Inferior parietal cortex (tissue), 1 donor: Measurements from ENCODE around the gene CLEC10A.
"Not testable (repeated sequence)": the region's sequence is repeated elsewhere in the genome, so short reads cannot be mapped to it uniquely, and the experiment has no call there.

Experiments used
- DNase-seq: peaks from one replicate; pipeline ENCODE4 v3.0.0-alpha.2; 2016; ENCODE audit errors: extremely low spot score

CLEC10A gene

GRCh38 chr17:7079581-7080455 is at the start of gene CLEC10A:
TSS of gene CLEC10A (minus strand) at chr17:7080251. CDS start at chr17:7078812, 1,439 bp downstream.
- no peak for DNase-seq

GRCh38 chr17:7129311-7129710 is 49.3 kb upstream of the CLEC10A start:
- no peak for DNase-seq

- no peak for DNase-seq
Observed at GRCh38 chr17:7128160-7128559, 48.1 kb upstream of the CLEC10A start.

- not testable (repeated sequence) for DNase-seq
Observed at GRCh38 chr17:7127501-7127900, 47.5 kb upstream of the CLEC10A start.

GRCh38 chr17:7126386-7126785 is 46.3 kb upstream of the CLEC10A start:
- DNase-seq, result not testable (repeated sequence)

GRCh38 chr17:7124923-7125322 is 44.9 kb upstream of the CLEC10A start:
- DNase-seq, result no peak

- DNase-seq, result no peak
Observed at GRCh38 chr17:7123844-7124243, 43.8 kb upstream of the CLEC10A start.

GRCh38 chr17:7122381-7122780 is 42.3 kb upstream of the CLEC10A start:
- no peak for DNase-seq

GRCh38 chr17:7120635-7121034 is 40.6 kb upstream of the CLEC10A start:
- DNase-seq, result not testable (repeated sequence)

GRCh38 chr17:7120123-7120522 is 40.1 kb upstream of the CLEC10A start:
- no peak for DNase-seq

- DNase-seq, result no peak
Observed at GRCh38 chr17:7119314-7119713, 39.3 kb upstream of the CLEC10A start.

- no peak for DNase-seq
Observed at GRCh38 chr17:7114875-7115614, 35.0 kb upstream of the CLEC10A start.

- no peak for DNase-seq
Observed at GRCh38 chr17:7114241-7114874, 34.3 kb upstream of the CLEC10A start, which contains the start of gene ASGR2. TSS of gene ASGR2 (minus strand) at chr17:7114822. CDS start at chr17:7114240, 582 bp downstream.

GRCh38 chr17:7113273-7114071 is 33.4 kb upstream of the CLEC10A start:
- DNase-seq, result no peak

GRCh38 chr17:7112510-7113108 is 32.6 kb upstream of the CLEC10A start:
- DNase-seq, result no peak

GRCh38 chr17:7111784-7112509 is 31.9 kb upstream of the CLEC10A start:
- no peak for DNase-seq

- no peak for DNase-seq
Observed at GRCh38 chr17:7110617-7111306, 30.7 kb upstream of the CLEC10A start.

- DNase-seq, result no peak
Observed at GRCh38 chr17:7109461-7110322, 29.6 kb upstream of the CLEC10A start.

GRCh38 chr17:7108981-7109380 is 28.9 kb upstream of the CLEC10A start:
- DNase-seq, result no peak
